SK-N-SH (cell line): ENCODE results near the gene OR5K1. TPM values are rescaled to one million over a fixed set of nuclear protein-coding genes. Genes with fewer than 3 reads are reported as not detected.

Source experiments
- CTCF ChIA-PET: fragments of 300-600, 350-600 bp; formaldehyde crosslinking; extraction: SDS; loops from one replicate; lab custom pipeline; 2021; lab: Yijun Ruan, JAX
- POLR2A ChIA-PET: fragments of 350-600 bp; sonication (Branson Sonifier 250); formaldehyde crosslinking; extraction: SDS; loops from one replicate; lab custom pipeline; 2020; ENCODE audit warnings: antibody characterized with exemption, inconsistent platforms; lab: Yijun Ruan, JAX
- DNase-seq: peaks from one replicate; pipeline ENCODE4 v3.0.0; 2012
- H2AFZ ChIP-seq: fragments of 200-600 bp; sonication (generic); 2 replicates; pipeline ENCODE4 v1.8.1; 2016; ENCODE audit warnings: antibody characterized with exemption, mild to moderate bottlenecking, low read depth
- H3F3A ChIP-seq: fragments of 200-600 bp; sonication (generic); replicated peaks from 2 replicates; pipeline ENCODE3; 2016; ENCODE audit warnings: antibody characterized with exemption, mild to moderate bottlenecking; ENCODE audit not compliant: insufficient read depth
- H3K27ac ChIP-seq, 2 experiments: fragments of 200-500 bp in 1 of 2; fragments of 200-600 bp in 1 of 2; sonication (Bioruptor generic) in 1 of 2; sonication (generic), shearing (Covaris generic) in 1 of 2; 2 replicates each; pipeline versions ENCODE4 v1.5.1 to v1.6.1; 2014 to 2016; ENCODE audit warnings: low read depth in 2 of 2, inconsistent platforms in 1 of 2, low read length in 1 of 2, mild to moderate bottlenecking in 1 of 2, mixed read lengths in 1 of 2
- H3K27me3 ChIP-seq: fragments of 200-600 bp; sonication (generic), shearing (Covaris generic); 2 replicates; pipeline ENCODE4 v1.6.1; 2016; ENCODE audit warnings: mixed run types; ENCODE audit not compliant: insufficient read depth
- H3K36me3 ChIP-seq, 2 experiments: fragments of 200-500 bp in 1 of 2; fragments of 200-600 bp in 1 of 2; sonication (Bioruptor generic) in 1 of 2; sonication (generic) in 1 of 2; replicated peaks in 1 of 2; 2 replicates each; pipeline versions ENCODE3 to v1.5.1; 2014 to 2016; ENCODE audit warnings: low read length in 1 of 2, mild to moderate bottlenecking in 1 of 2; ENCODE audit not compliant: insufficient read depth in 2 of 2, control insufficient read depth in 1 of 2
- H3K4me1 ChIP-seq, 2 experiments: fragments of 200-500 bp in 1 of 2; fragments of 200-600 bp in 1 of 2; sonication (Bioruptor generic) in 1 of 2; sonication (generic), shearing (Covaris generic) in 1 of 2; 2 replicates each; pipeline versions ENCODE4 v1.5.1 to v1.6.1; 2014 to 2016; ENCODE audit warnings: low read depth in 1 of 2, low read length in 1 of 2, mixed run types in 1 of 2; ENCODE audit not compliant: insufficient read depth in 2 of 2, control insufficient read depth in 1 of 2
- H3K4me2 ChIP-seq: fragments of 200-600 bp; sonication (generic), shearing (Covaris generic); 2 replicates; pipeline ENCODE4 v1.6.1; 2017; ENCODE audit warnings: mixed run types
- H3K4me3 ChIP-seq, 2 experiments: fragments of 200-500 bp in 1 of 2; fragments of 200-600 bp in 1 of 2; sonication (Bioruptor generic) in 1 of 2; sonication (generic), shearing (Covaris generic) in 1 of 2; 2 replicates each; pipeline versions ENCODE4 v1.5.1 to v1.8.1; 2014 to 2016; ENCODE audit warnings: low read depth in 2 of 2, inconsistent platforms in 1 of 2, low read length in 1 of 2, mild to moderate bottlenecking in 1 of 2, mixed read lengths in 1 of 2, moderate library complexity in 1 of 2
- H3K79me2 ChIP-seq: fragments of 200-600 bp; sonication (generic); 2 replicates; pipeline ENCODE4 v1.8.1; 2017; ENCODE audit warnings: mild to moderate bottlenecking; ENCODE audit not compliant: insufficient read depth
- H3K9ac ChIP-seq: fragments of 200-600 bp; sonication (generic); 2 replicates; pipeline ENCODE4 v1.6.1; 2017; ENCODE audit warnings: mixed run types
- H3K9me2 ChIP-seq: fragments of 200-600 bp; sonication (generic); 2 replicates; pipeline ENCODE4 v1.6.1; 2017; ENCODE audit warnings: mixed run types
- H3K9me3 ChIP-seq: fragments of 200-600 bp; sonication (generic); 2 replicates; pipeline ENCODE4 v1.6.1; 2017; ENCODE audit warnings: mixed run types, mild to moderate bottlenecking, moderate library complexity
- H4K20me1 ChIP-seq: fragments of 200-600 bp; sonication (generic); 2 replicates; pipeline ENCODE4 v1.6.1; 2017; ENCODE audit warnings: mild to moderate bottlenecking, mixed run types; ENCODE audit not compliant: insufficient read depth
- CHD2 ChIP-seq: fragments of 150-350 bp; IDR thresholded peaks from 2 replicates; pipeline ENCODE4 v1.6.1; 2018; ENCODE audit warnings: low read length; ENCODE audit not compliant: partially characterized antibody
- CTCF ChIP-seq: fragments of 200-600 bp; sonication (generic); IDR thresholded peaks from 2 replicates; pipeline ENCODE4 v1.6.1; 2017; ENCODE audit warnings: antibody characterized with exemption, mild to moderate bottlenecking, moderate library complexity
- ELF1 ChIP-seq: IDR thresholded peaks from 2 replicates; pipeline ENCODE4 v1.4.0; 2012
- EZH2phosphoT487 ChIP-seq: fragments of 200-600 bp; sonication (generic); IDR thresholded peaks from 2 replicates; pipeline ENCODE4 v1.6.1; 2017; ENCODE audit warnings: low read depth, mixed run types, mild to moderate bottlenecking, antibody characterized with exemption, moderate library complexity, borderline replicate concordance
- FOSL2 ChIP-seq: IDR thresholded peaks from 2 replicates; pipeline ENCODE4 v1.4.0; 2012; ENCODE audit warnings: low read depth, mild to moderate bottlenecking, moderate library complexity, borderline replicate concordance
- FOXJ3 ChIP-seq: sonication (generic); formaldehyde crosslinking; IDR thresholded peaks from 2 replicates; pipeline ENCODE4 v1.5.1; 2020; ENCODE audit warnings: mild to moderate bottlenecking, missing genetic modification reagents
- FOXM1 ChIP-seq: IDR thresholded peaks from 2 replicates; pipeline ENCODE4 v1.4.0; 2012; ENCODE audit warnings: low read depth, mild to moderate bottlenecking
- GABPA ChIP-seq: IDR thresholded peaks from 2 replicates; pipeline ENCODE4 v1.4.0; 2012; ENCODE audit warnings: low read depth, mild to moderate bottlenecking
- IRF3 ChIP-seq: fragments of 150-350 bp; IDR thresholded peaks from 2 replicates; pipeline ENCODE4 v1.6.1; 2016; ENCODE audit warnings: mild to moderate bottlenecking, low read depth, low read length
- JUND ChIP-seq: IDR thresholded peaks from 2 replicates; pipeline ENCODE4 v1.4.0; 2012
- MAX ChIP-seq: IDR thresholded peaks from 2 replicates; pipeline ENCODE4 v1.4.0; 2012; ENCODE audit warnings: low read depth
- MXI1 ChIP-seq: IDR thresholded peaks from 2 replicates; pipeline ENCODE4 v1.6.1; 2012; ENCODE audit warnings: mild to moderate bottlenecking, low read depth, low read length, improper control_type of control experiment
- NFIC ChIP-seq: IDR thresholded peaks from 2 replicates; pipeline ENCODE4 v1.4.0; 2012; ENCODE audit warnings: borderline replicate concordance
- RAD21 ChIP-seq: IDR thresholded peaks from 2 replicates; pipeline ENCODE4 v1.6.1; 2012; ENCODE audit warnings: mild to moderate bottlenecking, low read length
- RCOR1 ChIP-seq: fragments of 150-350 bp; IDR thresholded peaks from 2 replicates; pipeline ENCODE4 v1.6.1; 2017; ENCODE audit warnings: antibody characterized with exemption, low read length
- REST ChIP-seq: IDR thresholded peaks from 2 replicates; pipeline ENCODE4 v1.6.1; 2012; ENCODE audit warnings: mild to moderate bottlenecking, low read depth, low read length, moderate library complexity
- RFX5 ChIP-seq: IDR thresholded peaks from 2 replicates; pipeline ENCODE4 v1.6.1; 2012; ENCODE audit warnings: mild to moderate bottlenecking, improper control_type of control experiment, low read length
- RXRA ChIP-seq: IDR thresholded peaks from 2 replicates; pipeline ENCODE4 v1.4.0; 2012; ENCODE audit warnings: low read depth, mild to moderate bottlenecking, borderline replicate concordance
- TCF12 ChIP-seq: IDR thresholded peaks from 2 replicates; pipeline ENCODE4 v1.4.0; 2012
- USF1 ChIP-seq: IDR thresholded peaks from 2 replicates; pipeline ENCODE4 v1.4.0; 2012; ENCODE audit warnings: low read depth, borderline replicate concordance
- ZBTB33 ChIP-seq: IDR thresholded peaks from 2 replicates; pipeline ENCODE4 v1.4.0; 2012; ENCODE audit warnings: low read depth, borderline replicate concordance
- WGBS: methylation state at CpG from one replicate; pipeline ENCODE4 v1.1.6; 2017; ENCODE audit warnings: low lambda C conversion rate; 5-methylcytosine and 5-hydroxymethylcytosine counted together
- polyA plus RNA-seq, 3 experiments: library from polyadenylated mRNA; depleted of rRNA; stranded (reverse); fragments of >200 nt; gene quantifications; 2 replicates each; pipeline ENCODE4 v1.2.3, GENCODE V29; 2012

Gene OR5K1
- polyA plus RNA-seq, 1 of the 3 experiments (the other 2 are of a cell fraction): not detected

GRCh38 chr3:98518816-98519215 is 55.8 kb downstream of the OR5K1 start:
- Histone ChIP-seq H2AFZ (no peak overlapping the region), H3K9me3 (no peaks in the 10 kb centered on the region), H3K9me2 (no peaks in the 10 kb centered on the region), H3K27ac (no peak overlapping the region), H3F3A (peaks cover 14% of the 10 kb centered on the region), H4K20me1 (no peaks in the 10 kb centered on the region; the same call in 1 of the 2 replicates), H3K4me1 (peaks cover 0 to 7% of the 10 kb centered on the region in 2 experiments; a peak in 2 of 4 replicates), H3K36me3 (peaks cover 61 to 62% of the 10 kb centered on the region in 2 experiments), H3K9ac (no peak overlapping the region), H3K4me2 (no peak overlapping the region), H3K27me3 (no peaks in the 10 kb centered on the region), H3K4me3 (no peak overlapping the region), H3K79me2 (peaks cover 40% of the 10 kb centered on the region)
- CTCF ChIA-PET: no interaction called here
- POLR2A ChIA-PET: no interaction called here
- TF ChIP-seq RFX5: no peak
- no peak for TF ChIP-seq USF1
- TF ChIP-seq ELF1: no peak
- TF ChIP-seq FOXJ3: no peak
- no peak for TF ChIP-seq EZH2phosphoT487
- TF ChIP-seq NFIC: no peak
- TF ChIP-seq MAX: no peak
- TF ChIP-seq TCF12: no peak
- TF ChIP-seq CTCF: no peak
- no peak for TF ChIP-seq GABPA
- TF ChIP-seq FOSL2: no peak
- TF ChIP-seq RCOR1: no peak
- no peak for TF ChIP-seq JUND
- TF ChIP-seq FOXM1: no peak
- no peak for TF ChIP-seq CHD2
- TF ChIP-seq IRF3: no peak
- TF ChIP-seq MXI1: no peak
- 94% methylated on average over 2 of the region's 2 CpGs for WGBS
- no peak for DNase-seq

- no peaks in the 10 kb centered on the region for H3K27me3 ChIP-seq
- H3K79me2 ChIP-seq: peaks cover 40% of the 10 kb centered on the region
- H3K9ac ChIP-seq: no peak overlapping the region
- no peak for DNase-seq
- POLR2A ChIA-PET: no interaction called here
- no peaks in the 10 kb centered on the region for H3K9me2 ChIP-seq
- H2AFZ ChIP-seq: no peak overlapping the region
- H3K27ac ChIP-seq: no peak overlapping the region
- no peak overlapping the region for H3K4me3 ChIP-seq
- CTCF ChIA-PET: no interaction called here
- no peak overlapping the region for H3K4me2 ChIP-seq
- WGBS: 62% methylated on average over 1 of the region's 1 CpG
- H3K36me3 ChIP-seq: peaks cover 61 to 62% of the 10 kb centered on the region in 2 experiments
- peaks cover 0 to 7% of the 10 kb centered on the region in 2 experiments; a peak in 2 of 4 replicates for H3K4me1 ChIP-seq
- H3F3A ChIP-seq: peaks cover 14% of the 10 kb centered on the region
- no peaks in the 10 kb centered on the region for H3K9me3 ChIP-seq
- H4K20me1 ChIP-seq: no peaks in the 10 kb centered on the region; the same call in 1 of the 2 replicates
- TF ChIP-seq ZBTB33: no peak
- TF ChIP-seq FOXJ3: no peak
- no peak for TF ChIP-seq REST
- TF ChIP-seq RFX5: no peak
- TF ChIP-seq NFIC: no peak
- no peak for TF ChIP-seq ELF1
- TF ChIP-seq RXRA: no peak
- no peak for TF ChIP-seq RAD21
Observed at GRCh38 chr3:98519351-98519750, 56.4 kb downstream of the OR5K1 start.
